AG08395 (cell line): ENCODE measurements around the gene HOXD11.

Source experiments
- DNase-seq: peaks from one replicate; pipeline ENCODE4 v3.0.0; 2012; ENCODE audit warnings: mixed read lengths, low spot score

The HOXD11 gene

DNA sequence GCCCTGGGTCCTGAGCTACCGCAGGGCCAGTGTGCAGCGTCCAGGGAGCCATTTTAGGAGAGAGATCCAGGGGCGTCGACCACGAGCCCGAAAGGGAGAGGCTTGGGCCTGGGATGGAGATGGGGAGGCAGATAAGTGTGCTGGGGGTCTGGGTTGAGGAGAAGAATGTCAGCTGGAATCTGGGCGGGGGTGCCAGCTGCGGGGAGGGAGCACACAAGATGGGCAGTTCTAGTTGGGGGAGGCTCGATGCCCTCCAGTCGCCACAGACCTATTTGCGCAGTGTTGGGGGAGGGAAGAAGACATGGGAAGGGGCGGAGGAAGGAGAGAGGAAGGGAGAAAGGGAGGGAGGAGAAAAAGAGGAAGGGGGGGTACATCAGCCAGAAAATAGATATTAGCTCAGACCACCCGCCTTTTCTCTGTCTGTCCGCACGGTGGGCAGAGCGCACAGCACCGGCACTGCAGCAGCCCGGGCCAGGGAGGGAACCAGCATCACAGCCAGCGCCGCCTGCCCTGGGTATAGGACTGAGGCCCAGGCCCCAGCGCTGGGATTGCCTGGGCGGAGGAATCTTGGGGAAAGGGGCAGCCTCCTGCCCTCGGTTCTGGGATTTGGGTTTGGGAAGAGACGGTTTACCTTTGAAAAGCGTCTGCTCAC, 1.9 kb upstream of the HOXD11 start:
- no peak for DNase-seq

DNA sequence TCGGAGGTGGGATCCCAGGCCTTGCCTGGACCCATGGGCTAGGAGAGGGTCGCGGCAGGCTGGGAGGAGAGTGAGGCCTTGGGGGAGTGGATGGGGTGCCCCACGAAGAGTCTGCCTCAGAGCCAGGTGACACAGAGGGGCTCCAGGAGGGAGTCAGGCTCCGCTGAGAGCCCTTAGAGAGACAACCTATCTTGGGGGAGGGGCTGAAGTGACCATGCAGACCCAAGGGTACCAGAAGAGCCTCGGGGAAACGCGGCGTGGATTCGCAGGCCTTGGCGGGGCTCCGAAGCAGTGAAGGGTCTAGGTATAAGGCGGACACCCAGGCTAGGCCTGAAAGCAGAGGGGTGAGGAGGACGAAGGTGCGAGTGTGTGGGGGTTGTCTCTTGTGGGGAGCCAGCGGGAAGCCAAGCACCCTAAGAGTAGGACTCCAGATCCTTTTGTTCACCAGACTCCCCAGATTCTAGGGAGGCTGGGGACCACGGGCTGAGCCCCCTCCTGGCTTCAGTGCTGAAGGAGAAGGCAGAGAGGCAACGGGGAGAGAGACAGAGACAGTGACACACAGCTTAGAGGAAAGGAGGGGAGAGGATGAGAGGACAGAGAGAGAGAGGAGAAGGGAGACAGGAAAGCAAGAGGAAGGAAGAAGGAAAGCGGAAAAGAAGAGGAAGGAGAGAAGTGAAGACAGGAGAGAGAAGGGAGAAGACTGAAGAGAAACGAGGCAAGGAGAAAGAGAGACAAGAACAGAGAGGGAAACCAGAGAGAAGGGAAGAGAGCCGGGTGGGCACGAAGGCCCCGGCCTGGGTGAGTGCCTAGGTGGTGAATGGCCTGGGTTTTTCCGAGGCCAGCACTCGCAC, 1.1 kb upstream of the HOXD11 start:
- DNase-seq = no peak

DNA sequence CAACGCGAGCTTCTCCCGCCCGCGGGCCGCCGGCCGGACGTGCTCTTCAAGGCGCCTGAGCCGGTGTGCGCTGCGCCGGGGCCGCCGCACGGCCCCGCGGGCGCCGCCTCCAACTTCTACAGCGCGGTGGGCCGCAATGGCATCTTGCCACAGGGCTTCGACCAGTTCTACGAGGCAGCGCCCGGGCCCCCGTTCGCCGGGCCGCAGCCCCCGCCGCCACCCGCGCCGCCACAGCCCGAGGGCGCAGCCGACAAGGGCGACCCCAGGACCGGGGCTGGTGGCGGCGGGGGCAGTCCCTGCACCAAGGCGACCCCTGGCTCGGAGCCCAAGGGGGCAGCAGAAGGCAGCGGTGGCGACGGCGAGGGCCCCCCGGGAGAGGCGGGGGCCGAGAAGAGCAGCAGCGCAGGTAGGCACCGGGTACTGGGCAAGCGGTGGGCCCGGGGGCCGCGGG, 676 bp downstream of the HOXD11 start:
- DNase-seq = no peak

DNA sequence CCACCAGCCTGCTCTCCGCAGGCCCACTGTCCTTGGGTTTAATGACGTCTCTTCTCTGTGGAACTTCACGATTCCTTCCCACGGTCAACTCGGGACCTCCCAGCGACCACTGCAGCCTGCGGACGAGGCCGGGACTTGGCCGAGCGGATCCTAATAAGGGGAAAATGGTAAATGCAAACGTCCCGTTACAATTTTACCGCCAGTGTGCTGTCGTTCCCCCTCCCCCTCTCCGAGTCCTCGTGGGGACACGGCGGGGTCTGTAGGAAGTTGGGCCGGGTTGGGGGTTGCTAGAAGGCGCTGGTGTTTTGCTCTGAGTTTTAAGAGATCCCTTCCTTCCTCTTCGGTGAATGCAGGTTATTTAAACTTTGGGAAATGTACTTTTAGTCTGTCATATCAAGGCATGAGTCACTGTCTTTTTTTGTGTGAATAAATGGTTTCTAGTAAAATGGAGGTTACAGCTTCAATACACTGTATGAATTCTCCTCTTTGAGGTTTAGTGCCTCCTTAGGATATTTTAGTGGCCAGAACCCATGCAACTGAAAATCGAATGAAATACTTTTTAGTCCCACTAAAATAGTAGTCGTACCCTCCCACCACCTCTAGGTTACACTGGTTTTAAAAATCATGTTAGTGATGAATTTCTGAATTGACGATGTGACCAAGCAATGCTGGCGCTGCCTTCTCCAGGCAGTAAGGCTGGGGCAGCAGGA, 2.3 kb downstream of the HOXD11 start:
- DNase-seq = no peak

DNA sequence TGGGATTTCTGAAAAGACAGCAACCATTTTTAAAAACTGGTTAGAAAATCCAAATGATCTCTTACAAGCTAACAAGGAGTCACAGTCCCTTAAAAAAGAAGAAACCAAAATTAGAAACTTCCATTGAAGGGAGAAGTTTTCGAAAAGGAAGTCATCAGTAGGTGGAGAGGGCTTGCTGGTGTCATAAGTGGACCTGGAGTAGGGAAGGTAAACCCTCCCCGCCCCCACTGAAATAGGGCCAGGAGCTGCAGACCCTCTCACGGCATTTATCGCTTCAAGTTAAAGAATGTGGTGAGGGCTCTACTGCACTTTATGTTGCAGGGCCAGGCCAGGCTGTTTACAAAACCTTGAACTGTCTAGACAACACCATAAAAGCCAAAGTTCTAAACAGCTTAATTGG, 2.9 kb downstream of the HOXD11 start:
- DNase-seq = no peak

DNA sequence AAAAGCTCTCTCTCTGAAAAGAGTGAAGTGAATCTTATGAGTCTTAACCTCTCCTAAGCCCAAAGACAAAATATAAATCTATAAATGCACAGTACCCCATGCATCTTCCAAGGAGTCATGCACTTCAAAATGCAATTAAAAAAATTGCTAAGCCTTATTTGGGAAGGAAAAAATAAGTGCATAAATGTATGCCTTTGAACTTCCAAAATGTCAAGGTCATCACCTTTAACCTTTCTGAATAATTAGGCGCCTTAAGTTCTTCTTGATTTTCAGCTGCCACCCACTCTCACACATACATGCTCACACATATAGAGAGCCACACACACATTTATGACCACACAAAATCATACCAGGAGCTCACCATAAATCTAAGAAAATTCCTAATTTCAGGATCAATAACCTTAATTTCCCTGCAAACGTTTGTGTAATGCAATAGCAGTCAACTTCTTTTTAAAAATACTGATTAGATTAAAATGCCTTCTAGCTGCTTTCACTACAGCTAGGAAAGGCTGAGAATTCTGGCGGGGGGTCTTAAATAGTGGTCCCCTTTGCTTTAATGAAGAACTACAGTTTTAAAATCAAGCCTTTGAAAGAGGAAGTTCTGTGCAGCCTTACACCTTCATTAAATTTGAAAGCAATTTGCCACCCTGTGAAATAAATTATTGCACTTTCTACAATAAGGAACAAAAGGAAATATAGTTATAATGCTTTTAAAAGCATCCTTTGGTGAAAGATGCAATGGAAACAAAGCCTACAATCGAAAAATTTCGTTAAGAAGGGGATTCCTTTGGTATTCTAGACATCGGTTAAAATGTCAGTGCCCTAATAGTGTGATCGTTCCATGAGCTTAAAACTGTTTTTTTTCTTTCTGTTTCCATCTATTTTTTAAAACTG, 3.6 kb downstream of the HOXD11 start:
- DNase-seq = no peak

DNA sequence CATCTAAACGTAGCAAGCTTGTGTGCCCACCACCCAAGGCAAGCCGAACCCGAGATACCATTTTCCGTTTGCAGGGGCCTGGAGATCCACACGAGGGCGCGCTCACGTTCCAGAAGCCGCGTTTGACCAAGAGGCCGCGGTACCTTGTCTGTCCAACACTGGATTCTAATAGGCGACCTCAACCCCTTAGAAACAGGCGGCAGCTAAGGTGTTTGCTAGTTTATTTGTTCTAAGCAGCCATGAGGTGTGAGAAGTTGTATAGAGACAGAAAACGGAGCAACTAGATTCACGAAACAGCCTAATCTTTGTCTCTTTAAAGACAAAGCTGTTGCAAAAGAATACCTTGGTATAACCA, 4.2 kb downstream of the HOXD11 start:
- peak; percentile 60 for DNase-seq

DNA sequence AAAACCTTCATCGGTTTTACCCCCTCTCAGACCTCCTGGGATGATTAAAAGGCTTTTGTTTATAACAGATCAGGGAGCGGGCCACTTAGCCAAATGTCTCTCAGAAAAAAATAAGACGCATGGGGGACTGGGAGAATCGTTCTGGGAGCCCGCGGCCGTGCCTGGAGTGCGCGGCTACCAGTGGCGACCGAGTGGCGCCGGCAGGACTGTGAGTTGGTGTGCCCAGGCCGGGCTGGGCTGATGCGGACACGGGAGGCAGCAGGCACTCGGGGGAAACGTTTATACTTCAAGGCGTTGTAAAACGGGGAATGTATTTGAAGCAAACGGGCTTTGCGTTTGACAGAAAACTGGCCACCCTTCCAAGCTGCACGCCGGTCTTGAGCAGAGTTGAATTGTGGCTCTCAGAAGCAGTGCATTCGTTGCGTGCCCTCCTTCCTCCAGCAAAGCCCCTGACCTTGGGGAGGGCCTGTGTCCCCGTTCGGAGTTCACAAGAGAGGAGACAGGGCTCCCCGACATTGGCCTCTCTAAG, 4.8 kb downstream of the HOXD11 start:
- no peak for DNase-seq

GRCh38 chr2:176112375-176113302, 5.6 kb downstream of the HOXD11 start:
- no peak for DNase-seq

DNA sequence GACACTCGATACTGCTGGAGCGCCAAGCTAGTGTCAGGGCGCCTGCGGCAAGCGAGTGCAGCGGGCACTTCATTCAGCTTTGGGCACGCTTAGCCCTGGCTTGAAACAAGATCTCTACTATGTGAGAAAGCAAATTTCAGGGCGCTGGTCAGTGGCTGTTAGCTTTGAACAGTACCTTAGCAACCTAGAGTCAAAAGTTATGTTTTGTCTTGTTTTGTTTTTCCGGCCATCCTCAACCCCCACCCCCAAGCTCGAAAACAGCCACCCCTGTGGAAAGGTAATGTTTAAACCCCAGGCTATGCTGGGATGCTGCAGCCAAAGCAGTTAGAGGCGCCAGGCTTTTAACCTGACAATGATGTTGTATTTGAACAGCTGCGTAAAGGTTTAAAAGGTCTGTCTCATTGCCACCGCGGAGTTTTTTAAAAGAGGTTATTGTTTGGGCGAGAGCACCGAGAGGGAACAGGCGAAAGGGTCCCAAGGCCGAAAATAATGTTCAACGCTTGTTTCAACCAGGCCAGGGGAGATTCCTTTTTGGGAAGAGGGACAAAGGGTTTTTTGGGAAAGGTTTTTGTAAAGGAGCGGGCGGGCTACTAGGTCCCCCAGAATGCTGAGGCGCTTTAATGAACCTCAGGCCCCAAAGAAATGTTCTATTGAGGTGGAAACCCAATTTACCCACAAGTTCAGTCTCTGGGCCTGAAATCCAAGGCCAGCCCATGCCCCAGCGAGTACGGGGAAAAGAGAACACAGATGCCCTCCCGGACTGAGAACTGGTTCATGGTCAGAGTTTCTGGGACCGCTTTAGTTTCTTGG, 7.2 kb downstream of the HOXD11 start:
- no peak for DNase-seq

- DNase-seq = no peak
Observed at GRCh38 chr2:176114930-176115625, 8.0 kb downstream of the HOXD11 start.

DNA sequence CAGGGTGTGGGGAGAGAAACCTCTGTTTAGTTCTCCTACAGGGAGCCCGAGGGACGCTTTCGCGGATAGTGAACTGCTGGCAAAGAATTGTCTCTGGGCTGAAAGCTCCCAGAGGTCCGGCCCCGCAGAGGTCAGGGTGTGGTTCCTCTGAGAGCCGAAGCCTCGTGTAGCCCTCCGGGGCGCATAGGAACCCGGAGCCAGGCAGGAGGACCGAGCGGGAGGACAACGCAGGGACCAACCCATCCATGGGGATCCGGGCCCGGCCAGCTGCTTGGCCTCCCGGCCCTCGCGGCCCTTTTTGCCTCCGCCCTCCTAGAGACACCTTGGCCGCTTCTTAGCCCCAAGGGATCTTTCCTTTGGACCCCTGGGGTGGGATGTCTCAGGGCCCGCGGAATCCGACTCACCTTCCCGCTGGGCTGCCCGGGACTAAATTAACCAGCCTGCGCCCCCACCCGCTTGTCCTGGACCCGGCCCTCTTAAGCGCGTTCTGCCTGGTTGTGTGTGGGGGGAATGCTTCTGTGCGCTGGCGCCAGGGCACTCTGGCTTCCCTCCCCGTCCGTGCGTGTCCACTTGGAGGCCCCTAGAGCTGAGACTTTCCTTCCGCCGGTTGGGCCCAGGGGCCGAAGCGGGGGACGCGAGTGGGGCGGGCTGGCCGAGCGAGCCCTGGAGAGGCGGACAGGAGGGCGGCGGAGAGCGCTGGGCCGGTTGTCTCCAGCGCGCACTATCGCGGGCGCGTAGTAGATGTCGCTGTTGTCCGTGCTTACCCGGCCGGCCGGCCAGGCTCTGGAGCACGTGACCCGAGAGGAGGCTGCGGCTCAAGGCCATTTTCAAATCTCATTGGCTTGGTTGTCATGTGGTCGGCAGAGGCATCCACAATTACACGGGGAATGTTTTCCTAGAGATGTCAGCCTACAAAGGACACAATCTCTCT, 9.1 kb downstream of the HOXD11 start, which contains the start of gene HOXD10:
Gene HOXD10, plus strand, starts transcription at position 896 of the 931 bp plus-strand sequence. CDS start 56 bp downstream, outside the sequence.
- DNase-seq = peak; percentile 71

- DNase-seq = no peak
Observed at GRCh38 chr2:176117162-176117822, 10.2 kb downstream of the HOXD11 start.

DNA sequence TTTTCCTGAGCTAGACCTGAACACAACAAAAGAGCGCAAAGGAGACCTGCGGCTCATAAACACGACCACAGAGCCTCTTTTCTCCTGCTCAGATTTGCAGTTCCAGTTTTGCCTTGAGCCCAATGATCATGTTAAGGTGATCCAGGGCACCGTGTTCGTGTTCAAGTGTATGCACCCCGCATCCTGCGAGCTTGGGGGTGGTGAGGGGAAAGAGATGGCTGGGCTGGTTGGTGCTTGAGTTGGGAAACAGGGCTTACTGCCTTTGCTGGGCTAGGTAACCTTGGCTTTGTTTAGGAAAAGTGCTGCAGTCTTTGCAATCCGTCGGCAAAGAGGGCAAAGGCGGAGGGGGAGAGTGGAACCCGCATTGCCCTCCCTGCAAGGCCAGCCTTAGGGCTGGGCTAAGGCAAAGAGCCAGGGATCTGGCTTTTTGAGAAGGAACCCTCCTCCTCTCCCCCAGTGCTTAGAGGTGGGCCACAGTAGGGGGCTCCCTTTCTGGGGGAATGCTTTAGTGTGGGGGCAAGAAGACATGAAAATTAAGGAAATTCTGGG, 10.8 kb downstream of the HOXD11 start:
- no peak for DNase-seq

DNA sequence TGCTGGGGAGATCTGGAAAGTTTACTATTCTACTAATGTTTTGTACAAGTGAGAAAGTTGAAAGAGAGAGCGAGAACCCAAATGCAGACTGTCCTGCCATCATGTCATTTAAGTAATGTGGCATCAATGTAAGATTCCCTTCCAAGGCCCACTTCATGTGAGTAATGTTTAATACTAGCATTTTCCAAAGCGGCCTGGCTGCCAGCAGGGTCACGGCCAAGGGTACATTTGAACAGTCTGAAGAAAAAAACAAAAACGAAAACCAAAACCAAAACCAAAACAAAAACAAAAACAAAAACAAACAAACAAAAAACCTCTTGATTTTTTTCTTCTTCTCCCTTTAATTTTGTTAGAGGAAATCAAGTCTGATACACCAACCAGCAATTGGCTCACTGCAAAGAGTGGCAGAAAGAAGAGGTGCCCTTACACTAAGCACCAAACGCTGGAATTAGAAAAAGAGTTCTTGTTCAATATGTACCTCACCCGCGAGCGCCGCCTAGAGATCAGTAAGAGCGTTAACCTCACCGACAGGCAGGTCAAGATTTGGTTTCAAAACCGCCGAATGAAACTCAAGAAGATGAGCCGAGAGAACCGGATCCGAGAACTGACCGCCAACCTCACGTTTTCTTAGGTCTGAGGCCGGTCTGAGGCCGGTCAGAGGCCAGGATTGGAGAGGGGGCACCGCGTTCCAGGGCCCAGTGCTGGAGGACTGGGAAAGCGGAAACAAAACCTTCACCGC, 11.7 kb downstream of the HOXD11 start:
- DNase-seq = no peak
